Neural progenitor cell (in vitro differentiated cells): Measurements from ENCODE around the gene APLP2.

Experiments
- EZH2 ChIP-seq: fragments of 200-600 bp; sonication (generic); IDR thresholded peaks from 2 replicates; pipeline ENCODE4 v1.6.1; 2017; ENCODE audit warnings: antibody characterized with exemption, mild to moderate bottlenecking, moderate library complexity
- TF ChIP-seq, protein P1 (sequence below): fragments of 200-600 bp; sonication (generic); IDR thresholded peaks from 2 replicates; pipeline ENCODE4 v1.5.1; 2017; ENCODE audit warnings: antibody characterized with exemption, mild to moderate bottlenecking

GRCh38 chr11:130047141-130047540, 22.6 kb upstream of the APLP2 start:
- TF ChIP-seq, protein P1, sequence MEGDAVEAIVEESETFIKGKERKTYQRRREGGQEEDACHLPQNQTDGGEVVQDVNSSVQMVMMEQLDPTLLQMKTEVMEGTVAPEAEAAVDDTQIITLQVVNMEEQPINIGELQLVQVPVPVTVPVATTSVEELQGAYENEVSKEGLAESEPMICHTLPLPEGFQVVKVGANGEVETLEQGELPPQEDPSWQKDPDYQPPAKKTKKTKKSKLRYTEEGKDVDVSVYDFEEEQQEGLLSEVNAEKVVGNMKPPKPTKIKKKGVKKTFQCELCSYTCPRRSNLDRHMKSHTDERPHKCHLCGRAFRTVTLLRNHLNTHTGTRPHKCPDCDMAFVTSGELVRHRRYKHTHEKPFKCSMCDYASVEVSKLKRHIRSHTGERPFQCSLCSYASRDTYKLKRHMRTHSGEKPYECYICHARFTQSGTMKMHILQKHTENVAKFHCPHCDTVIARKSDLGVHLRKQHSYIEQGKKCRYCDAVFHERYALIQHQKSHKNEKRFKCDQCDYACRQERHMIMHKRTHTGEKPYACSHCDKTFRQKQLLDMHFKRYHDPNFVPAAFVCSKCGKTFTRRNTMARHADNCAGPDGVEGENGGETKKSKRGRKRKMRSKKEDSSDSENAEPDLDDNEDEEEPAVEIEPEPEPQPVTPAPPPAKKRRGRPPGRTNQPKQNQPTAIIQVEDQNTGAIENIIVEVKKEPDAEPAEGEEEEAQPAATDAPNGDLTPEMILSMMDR, result no peak
- TF ChIP-seq EZH2, result no peak
